ENCODE results near the gene CPVL. TPM values are rescaled to one million over a fixed set of nuclear protein-coding genes. Genes with fewer than 3 reads are reported as not detected.

CPVL gene
- total RNA-seq, 1 donor from 2014 or later, result not detected

GRCh38 chr7:28983396-28984190 lies 162.7 kb downstream of the CPVL start:
- FAIRE-seq (no peak), DNase-seq (ENCODE audit: low read depth) (no peak)
- TF ChIP-seq CTCF (IDR thresholded peaks at IDR 0.05; ENCODE audit: insufficient read depth, low read length, severe bottlenecking), result no peak
- Histone ChIP-seq H3K36me3 (ENCODE audit: control insufficient read depth, insufficient read depth, low read length) (no peaks in the 10 kb centered on the region), H3K27me3 (ENCODE audit: control insufficient read depth, insufficient read depth, low read length) (no peaks in the 10 kb centered on the region), H3K4me3 (ENCODE audit: low read depth, low read length) (no peak overlapping the region)

GRCh38 chr7:28981161-28981465 lies 165.2 kb downstream of the CPVL start:
- DNase-seq (ENCODE audit: low read depth) (no peak), FAIRE-seq (no peak)
- Histone ChIP-seq H3K27me3 (ENCODE audit: control insufficient read depth, insufficient read depth, low read length) (no peaks in the 10 kb centered on the region), H3K4me3 (ENCODE audit: low read depth, low read length) (no peak overlapping the region), H3K36me3 (ENCODE audit: control insufficient read depth, insufficient read depth, low read length) (no peaks in the 10 kb centered on the region)
- no peak for TF ChIP-seq CTCF (IDR thresholded peaks at IDR 0.05; ENCODE audit: insufficient read depth, low read length, severe bottlenecking)

GRCh38 chr7:28980451-28981160 lies 165.7 kb downstream of the CPVL start:
- TF ChIP-seq CTCF (IDR thresholded peaks at IDR 0.05; ENCODE audit: insufficient read depth, low read length, severe bottlenecking), result no peak
- H3K36me3 ChIP-seq (ENCODE audit: control insufficient read depth, insufficient read depth, low read length), result no peaks in the 10 kb centered on the region
- no peaks in the 10 kb centered on the region for H3K27me3 ChIP-seq (ENCODE audit: control insufficient read depth, insufficient read depth, low read length)
- H3K4me3 ChIP-seq (ENCODE audit: low read depth, low read length), result no peak overlapping the region
- peak; percentile 30 for DNase-seq (ENCODE audit: low read depth)
- no peak for FAIRE-seq

GRCh38 chr7:28979776-28980175 lies 166.6 kb downstream of the CPVL start:
- no peaks in the 10 kb centered on the region for H3K36me3 ChIP-seq (ENCODE audit: control insufficient read depth, insufficient read depth, low read length)
- FAIRE-seq (no peak), DNase-seq (ENCODE audit: low read depth) (no peak)
- no peak for TF ChIP-seq CTCF (IDR thresholded peaks at IDR 0.05; ENCODE audit: insufficient read depth, low read length, severe bottlenecking)
- H3K27me3 ChIP-seq (ENCODE audit: control insufficient read depth, insufficient read depth, low read length), result no peaks in the 10 kb centered on the region
- H3K4me3 ChIP-seq (ENCODE audit: low read depth, low read length), result no peak overlapping the region

- FAIRE-seq (no peak), DNase-seq (ENCODE audit: low read depth) (no peak)
- no peaks in the 10 kb centered on the region for H3K27me3 ChIP-seq (ENCODE audit: control insufficient read depth, insufficient read depth, low read length)
- no peaks in the 10 kb centered on the region for H3K36me3 ChIP-seq (ENCODE audit: control insufficient read depth, insufficient read depth, low read length)
- no peak for TF ChIP-seq CTCF (IDR thresholded peaks at IDR 0.05; ENCODE audit: insufficient read depth, low read length, severe bottlenecking)
- H3K4me3 ChIP-seq (ENCODE audit: low read depth, low read length), result no peak overlapping the region
These were observed 168.5 kb downstream of the CPVL start for GRCh38 chr7:28977881-28978280.

Measured in bronchial epithelial cell (primary cell).